ENCODE results near the gene SLC26A6. TPM values are rescaled to one million over a fixed set of nuclear protein-coding genes. Genes with fewer than 3 reads are reported as not detected.

Gene SLC26A6
- total RNA-seq, 1 experiment from 2014 or later: 44.9 TPM

DNA sequence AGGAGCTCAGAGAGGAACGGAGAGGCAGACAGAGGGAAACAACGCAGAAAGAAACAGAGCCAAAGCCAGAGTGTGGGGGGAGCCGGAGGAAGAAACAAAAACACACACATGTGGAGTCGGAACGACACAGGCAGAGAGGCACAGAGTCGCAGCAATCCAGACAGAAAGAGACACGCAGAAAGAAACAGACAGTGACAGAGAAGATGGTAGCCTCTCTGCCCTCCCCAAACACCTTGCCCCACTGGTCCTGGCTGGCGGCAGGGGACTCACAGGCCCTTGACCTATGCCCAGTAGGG lies 48.7 kb upstream of the SLC26A6 start:
- Histone ChIP-seq H3K36me3 (ENCODE audit: low read depth, low read length) (peaks cover 42% of the 10 kb centered on the region), H3K4me3 (ENCODE audit: low read length) (peak overlapping the region; percentile 90), H3K79me2 (ENCODE audit: low read length) (peaks cover 30% of the 10 kb centered on the region), H3K9ac (ENCODE audit: low read length) (no peak overlapping the region), H3K27me3 (ENCODE audit: low read length) (no peaks in the 10 kb centered on the region), H3K4me1 (ENCODE audit: insufficient read depth, low read length) (peaks cover 20% of the 10 kb centered on the region), H2AFZ (ENCODE audit: low read length) (no peak overlapping the region), H3F3A (ENCODE audit: low read length, unreplicated experiment) (peaks cover 4% of the 10 kb centered on the region), H3K9me3 (ENCODE audit: low read length) (no peaks in the 10 kb centered on the region), H4K20me1 (ENCODE audit: low read length) (0 out of 2 replicates have a peak, but pooled peaks cover 7% of the 10 kb centered on the region), H3K27ac (ENCODE audit: low read length) (no peak overlapping the region), H3K4me2 (ENCODE audit: low read length) (peak overlapping the region; percentile 96), H3K9me2 (replicated peaks; ENCODE audit: low read length) (no peaks in the 10 kb centered on the region)
- ATAC-seq (no peak), DNase-seq (no peak)
- intact Hi-C loops (cut with micrococcal nuclease): loop anchor here (2.0 to 5.0 kb wide), 2 partner anchors 49 to 122 kb away; partner anchors contain the start of genes SLC26A6 and UCN2
- ChIA-PET CTCF (interaction anchor here (1.3 kb wide), 1 partner anchor 82 kb away, joined by 10 read pairs; no protein-coding TSS in a partner anchor), POLR2A (ENCODE audit: unreplicated experiment) (no interaction called here)
- TF ChIP-seq, protein P1, sequence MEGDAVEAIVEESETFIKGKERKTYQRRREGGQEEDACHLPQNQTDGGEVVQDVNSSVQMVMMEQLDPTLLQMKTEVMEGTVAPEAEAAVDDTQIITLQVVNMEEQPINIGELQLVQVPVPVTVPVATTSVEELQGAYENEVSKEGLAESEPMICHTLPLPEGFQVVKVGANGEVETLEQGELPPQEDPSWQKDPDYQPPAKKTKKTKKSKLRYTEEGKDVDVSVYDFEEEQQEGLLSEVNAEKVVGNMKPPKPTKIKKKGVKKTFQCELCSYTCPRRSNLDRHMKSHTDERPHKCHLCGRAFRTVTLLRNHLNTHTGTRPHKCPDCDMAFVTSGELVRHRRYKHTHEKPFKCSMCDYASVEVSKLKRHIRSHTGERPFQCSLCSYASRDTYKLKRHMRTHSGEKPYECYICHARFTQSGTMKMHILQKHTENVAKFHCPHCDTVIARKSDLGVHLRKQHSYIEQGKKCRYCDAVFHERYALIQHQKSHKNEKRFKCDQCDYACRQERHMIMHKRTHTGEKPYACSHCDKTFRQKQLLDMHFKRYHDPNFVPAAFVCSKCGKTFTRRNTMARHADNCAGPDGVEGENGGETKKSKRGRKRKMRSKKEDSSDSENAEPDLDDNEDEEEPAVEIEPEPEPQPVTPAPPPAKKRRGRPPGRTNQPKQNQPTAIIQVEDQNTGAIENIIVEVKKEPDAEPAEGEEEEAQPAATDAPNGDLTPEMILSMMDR (conservative IDR thresholded peaks at IDR 0.05; ENCODE audit: low read depth, low read length): no peak
- TF ChIP-seq EZH2phosphoT487 (IDR thresholded peaks at IDR 0.05; ENCODE audit: borderline replicate concordance, low read length): no peak
- no peak for TF ChIP-seq EZH2 (IDR thresholded peaks at IDR 0.05; ENCODE audit: low read length, unreplicated experiment)
- no TSS peak for BruUV-seq (replicated peaks)

DNA sequence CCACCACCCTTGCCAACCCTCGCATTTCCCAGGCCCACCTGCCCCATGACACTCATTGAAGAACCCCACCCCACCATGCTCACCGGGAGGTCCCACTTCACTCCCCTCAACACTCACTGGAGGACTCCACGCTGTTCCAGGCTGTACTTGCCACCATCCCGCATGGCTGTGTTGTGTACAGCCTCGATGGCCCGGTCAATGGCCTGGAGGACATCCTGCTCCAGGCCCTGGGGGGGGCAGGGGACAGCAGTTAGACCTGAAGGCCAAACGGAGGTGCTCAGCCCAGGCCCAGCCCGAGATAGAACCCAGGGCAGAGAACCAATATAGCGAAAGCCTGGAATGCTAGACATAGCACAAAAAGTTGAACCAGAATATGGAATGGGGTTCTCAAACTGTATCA lies 47.5 kb upstream of the SLC26A6 start:
- Histone ChIP-seq H3K9me3 (ENCODE audit: low read length) (no peaks in the 10 kb centered on the region), H2AFZ (ENCODE audit: low read length) (no peak overlapping the region), H3K9me2 (replicated peaks; ENCODE audit: low read length) (no peaks in the 10 kb centered on the region), H4K20me1 (ENCODE audit: low read length) (0 out of 2 replicates have a peak, but pooled peaks cover 7% of the 10 kb centered on the region), H3K4me1 (ENCODE audit: insufficient read depth, low read length) (peaks cover 20% of the 10 kb centered on the region), H3K27me3 (ENCODE audit: low read length) (no peaks in the 10 kb centered on the region), H3F3A (ENCODE audit: low read length, unreplicated experiment) (peaks cover 4% of the 10 kb centered on the region), H3K27ac (ENCODE audit: low read length) (no peak overlapping the region), H3K4me3 (ENCODE audit: low read length) (peak overlapping the region; percentile 90; the same call in 1 of the 2 replicates), H3K4me2 (ENCODE audit: low read length) (peak overlapping the region; percentile 96; the same call in 1 of the 2 replicates), H3K9ac (ENCODE audit: low read length) (no peak overlapping the region), H3K36me3 (ENCODE audit: low read depth, low read length) (peaks cover 42% of the 10 kb centered on the region), H3K79me2 (ENCODE audit: low read length) (peaks cover 30% of the 10 kb centered on the region)
- POLR2A ChIA-PET (ENCODE audit: unreplicated experiment): no interaction called here
- no peak for DNase-seq
- CTCF ChIA-PET: no interaction called here
- TF ChIP-seq EZH2phosphoT487 (IDR thresholded peaks at IDR 0.05; ENCODE audit: borderline replicate concordance, low read length): no peak
- no peak for TF ChIP-seq EZH2 (IDR thresholded peaks at IDR 0.05; ENCODE audit: low read length, unreplicated experiment)
- TF ChIP-seq, protein P1 (conservative IDR thresholded peaks at IDR 0.05; ENCODE audit: low read depth, low read length): no peak
- no peak for ATAC-seq
- no TSS peak for BruUV-seq (replicated peaks)
- intact Hi-C loops (cut with micrococcal nuclease): loop anchor here (5.0 kb wide), 1 partner anchor 120 kb away; the partner anchor contains the start of gene UCN2

- Histone ChIP-seq H3K9me2 (replicated peaks; ENCODE audit: low read length) (no peaks in the 10 kb centered on the region), H4K20me1 (ENCODE audit: low read length) (0 out of 2 replicates have a peak, but pooled peaks cover 7% of the 10 kb centered on the region), H3K4me3 (ENCODE audit: low read length) (no peak overlapping the region), H2AFZ (ENCODE audit: low read length) (no peak overlapping the region), H3K4me1 (ENCODE audit: insufficient read depth, low read length) (peaks cover 20% of the 10 kb centered on the region), H3K9me3 (ENCODE audit: low read length) (no peaks in the 10 kb centered on the region), H3K4me2 (ENCODE audit: low read length) (no peak overlapping the region), H3K9ac (ENCODE audit: low read length) (no peak overlapping the region), H3F3A (ENCODE audit: low read length, unreplicated experiment) (peaks cover 4% of the 10 kb centered on the region), H3K36me3 (ENCODE audit: low read depth, low read length) (peaks cover 46% of the 10 kb centered on the region), H3K27ac (ENCODE audit: low read length) (no peak overlapping the region), H3K79me2 (ENCODE audit: low read length) (peaks cover 30% of the 10 kb centered on the region), H3K27me3 (ENCODE audit: low read length) (no peaks in the 10 kb centered on the region)
- DNase-seq: no peak
- intact Hi-C loops (cut with micrococcal nuclease): loop anchor here (5.0 kb wide), 1 partner anchor 120 kb away; the partner anchor contains the start of gene UCN2
- ChIA-PET CTCF (no interaction called here), POLR2A (ENCODE audit: unreplicated experiment) (no interaction called here)
- no peak for ATAC-seq
- TF ChIP-seq, protein P1 (conservative IDR thresholded peaks at IDR 0.05; ENCODE audit: low read depth, low read length): no peak
- TF ChIP-seq EZH2 (IDR thresholded peaks at IDR 0.05; ENCODE audit: low read length, unreplicated experiment): no peak
- no peak for TF ChIP-seq EZH2phosphoT487 (IDR thresholded peaks at IDR 0.05; ENCODE audit: borderline replicate concordance, low read length)
- no TSS peak for BruUV-seq (replicated peaks)
Measured at GRCh38 chr3:48681974-48682610, 46.8 kb upstream of the SLC26A6 start.
